Measurements from ENCODE around the gene HMGB1.

The HMGB1 gene

DNA sequence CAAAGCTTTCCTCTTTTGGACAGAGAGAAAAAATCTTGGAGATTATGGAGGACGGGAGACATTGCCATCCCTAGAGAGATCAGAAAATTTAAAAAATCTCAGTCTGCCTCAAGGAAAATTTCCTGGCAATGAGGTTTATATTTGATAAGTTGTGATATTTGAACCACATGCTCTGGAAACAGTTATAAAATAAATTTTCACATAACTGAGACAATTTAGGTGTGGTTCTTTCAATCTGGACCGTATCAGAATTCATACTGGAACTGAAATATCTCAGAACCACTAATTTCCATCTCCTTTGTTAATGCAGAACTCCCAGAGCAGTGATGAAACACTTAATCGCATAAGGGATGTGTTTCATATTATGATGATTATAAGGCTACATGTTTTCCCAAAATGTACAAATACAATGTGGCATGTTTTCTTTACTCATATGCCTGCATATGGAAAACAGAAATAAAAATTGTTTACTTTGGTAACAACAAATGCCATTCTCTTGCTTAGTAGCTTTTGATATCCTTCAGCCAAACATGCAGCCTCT lies 29.8 kb downstream of the HMGB1 start:
- in situ Hi-C loops (cut with MboI; ENCODE audit: low sequenced_read_pairs) = no loop called here

DNA sequence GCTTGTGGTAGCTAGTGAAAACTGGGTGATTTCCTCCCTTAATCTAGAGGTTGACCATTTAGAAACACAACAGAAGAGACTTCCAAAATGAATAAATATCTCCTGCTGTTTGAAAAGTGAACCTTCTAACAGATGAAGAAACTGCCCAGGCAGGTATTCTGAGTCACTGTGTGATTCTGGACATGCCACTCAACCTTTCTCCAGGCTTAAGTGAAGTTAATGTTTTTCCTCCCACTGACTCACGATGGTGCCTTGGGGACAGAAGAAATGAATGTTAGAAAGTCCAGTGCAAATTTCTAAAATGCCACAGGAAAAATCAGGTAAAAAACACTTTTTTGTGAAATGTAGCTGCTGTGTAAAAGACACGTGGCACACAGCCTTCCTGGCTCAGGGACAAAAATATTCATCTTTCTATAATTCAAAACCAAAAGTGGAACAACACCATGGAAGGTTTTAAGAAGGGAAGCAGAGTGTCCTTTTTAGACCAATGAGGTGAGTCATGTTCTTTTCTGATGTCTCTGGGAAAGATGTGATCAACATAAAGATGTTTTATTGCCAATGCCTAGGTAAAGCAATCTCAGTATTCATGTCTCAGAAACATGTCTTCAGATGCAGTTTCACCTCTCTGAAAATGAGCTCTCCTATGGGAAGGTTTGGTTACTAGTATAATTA lies 34.3 kb downstream of the HMGB1 start:
- in situ Hi-C loops (cut with MboI; ENCODE audit: low sequenced_read_pairs) = no loop called here

DNA sequence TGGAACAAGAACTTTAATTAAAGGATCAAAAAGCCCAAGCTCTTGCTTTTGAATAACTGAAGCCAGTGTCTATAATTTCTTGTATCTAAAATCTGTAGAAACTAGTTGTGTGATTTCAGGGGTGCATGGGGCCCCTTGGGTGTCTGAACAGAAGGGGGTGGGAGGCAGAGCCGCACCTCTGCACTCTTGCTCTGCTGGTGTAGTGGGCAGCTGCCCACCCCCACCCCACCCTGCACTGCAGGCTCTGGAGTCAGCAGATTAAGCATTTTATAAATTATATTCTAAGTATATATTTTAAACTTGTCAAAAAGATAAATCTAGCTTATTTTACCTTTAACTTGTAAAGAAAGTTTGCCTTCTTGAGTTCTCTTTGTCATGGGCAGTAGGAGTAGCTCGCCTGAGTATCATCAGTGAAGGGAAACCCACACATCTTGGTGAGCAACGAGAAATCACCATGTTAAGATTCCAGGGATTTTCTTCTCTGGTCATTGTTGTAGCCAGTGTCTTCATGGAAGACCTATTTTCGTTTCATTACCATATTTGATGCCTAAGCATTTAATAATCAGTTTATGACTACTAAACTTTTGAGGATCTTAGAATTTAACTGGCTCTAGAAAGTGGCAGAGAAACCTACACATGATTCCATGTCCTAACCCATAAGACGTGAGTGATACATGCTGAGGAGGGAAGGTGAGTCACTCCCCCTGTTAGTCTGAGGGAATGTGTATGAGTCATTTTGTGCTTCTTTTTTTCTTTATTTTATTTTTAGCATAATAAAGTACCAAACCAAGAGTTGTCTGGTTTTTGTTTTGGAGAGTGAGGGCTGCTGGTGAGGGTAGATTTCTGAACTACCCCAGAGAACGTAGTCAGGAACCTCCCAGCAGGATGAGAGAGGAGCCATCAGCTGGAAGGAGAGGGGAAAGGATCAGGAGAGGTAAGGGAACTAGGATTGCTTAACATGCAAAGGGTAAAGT lies 35.7 kb downstream of the HMGB1 start:
- in situ Hi-C loops (cut with MboI; ENCODE audit: low sequenced_read_pairs) = no loop called here

DNA sequence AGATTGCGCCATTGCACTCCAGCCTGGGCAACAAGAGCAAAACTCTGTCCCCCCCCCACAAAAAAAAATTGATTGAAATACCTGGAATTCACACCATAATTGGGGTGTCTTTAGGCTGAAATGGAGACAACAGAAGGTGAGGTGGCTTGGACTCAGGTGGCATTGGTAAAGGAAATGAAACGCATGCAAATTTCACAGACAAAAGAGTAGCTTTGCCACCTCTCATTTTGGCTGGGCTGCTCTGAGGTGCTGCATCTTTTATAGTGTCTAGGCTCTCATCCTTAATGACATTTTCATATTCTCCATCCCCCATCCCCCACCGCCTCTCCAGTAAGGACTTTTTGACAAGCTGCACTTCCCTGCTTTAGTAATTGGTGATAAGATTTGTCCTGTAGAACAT lies 36.5 kb downstream of the HMGB1 start:
- in situ Hi-C loops (cut with MboI; ENCODE audit: low sequenced_read_pairs) = no loop called here

DNA sequence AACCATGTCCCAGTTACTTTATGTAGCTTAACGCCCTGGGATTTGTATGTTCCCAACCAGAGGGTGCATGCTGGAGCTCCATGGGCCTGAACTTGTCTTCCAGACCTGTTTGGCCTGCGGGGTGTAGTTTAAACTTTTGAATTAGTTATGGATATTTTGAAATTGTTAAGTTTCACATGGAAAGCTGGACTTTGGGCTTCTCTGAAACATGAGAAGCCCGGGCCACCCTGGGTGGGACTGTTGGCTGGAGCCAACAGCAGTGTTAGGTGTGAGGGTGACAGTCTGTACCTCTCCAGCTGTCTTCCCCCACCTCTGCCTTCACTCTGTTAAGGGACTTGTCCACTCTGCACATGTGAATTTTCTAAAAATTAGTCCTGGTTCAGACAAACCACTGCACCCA lies 41.8 kb downstream of the HMGB1 start:
- in situ Hi-C loops (cut with MboI; ENCODE audit: low sequenced_read_pairs) = no loop called here

DNA sequence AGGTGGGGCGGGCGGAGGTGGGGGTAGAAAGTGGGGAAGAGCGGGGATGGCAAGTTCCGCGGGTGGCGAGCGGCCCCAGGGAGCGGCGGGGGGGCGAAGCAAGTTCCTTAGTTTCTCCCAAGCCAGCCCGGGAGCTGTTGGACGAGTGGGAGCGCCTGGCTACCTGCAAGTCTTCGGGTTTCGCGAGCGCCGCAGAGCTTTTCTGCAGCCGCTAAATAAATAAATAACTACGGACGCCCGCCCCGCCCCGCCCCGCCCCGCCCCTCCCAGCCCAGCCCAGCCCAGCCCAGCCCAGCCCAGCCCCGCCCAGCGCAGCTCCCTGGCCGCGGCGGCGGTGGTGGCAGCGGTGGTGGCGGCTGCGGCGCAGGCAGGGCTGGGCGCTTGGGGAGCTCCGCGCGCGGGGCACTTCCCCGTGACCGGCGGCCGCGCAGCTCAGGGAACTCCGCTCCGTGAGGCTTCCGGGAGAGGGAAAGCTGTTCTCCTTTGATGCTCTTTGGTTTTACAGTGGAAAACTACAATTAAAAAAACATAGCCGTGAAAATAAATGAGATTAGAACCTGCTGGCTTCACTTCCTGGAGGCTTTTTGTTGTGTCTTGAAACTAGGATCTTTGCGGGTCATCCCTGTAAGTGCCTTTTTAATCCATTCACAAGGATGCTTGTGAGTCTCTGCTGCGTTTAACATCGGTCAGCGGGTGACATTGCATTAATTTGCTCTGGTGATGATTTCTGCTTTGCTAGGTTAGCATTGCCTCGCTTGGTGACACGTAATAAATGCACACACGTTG lies 43.5 kb downstream of the HMGB1 start, which contains the start of gene UBE2L5:
UBE2L5 (plus strand) TSS at position 440 of the 786 bp plus-strand sequence. CDS start 5,498 bp downstream, outside the sequence.
- in situ Hi-C loops (cut with MboI; ENCODE audit: low sequenced_read_pairs) = no loop called here

DNA sequence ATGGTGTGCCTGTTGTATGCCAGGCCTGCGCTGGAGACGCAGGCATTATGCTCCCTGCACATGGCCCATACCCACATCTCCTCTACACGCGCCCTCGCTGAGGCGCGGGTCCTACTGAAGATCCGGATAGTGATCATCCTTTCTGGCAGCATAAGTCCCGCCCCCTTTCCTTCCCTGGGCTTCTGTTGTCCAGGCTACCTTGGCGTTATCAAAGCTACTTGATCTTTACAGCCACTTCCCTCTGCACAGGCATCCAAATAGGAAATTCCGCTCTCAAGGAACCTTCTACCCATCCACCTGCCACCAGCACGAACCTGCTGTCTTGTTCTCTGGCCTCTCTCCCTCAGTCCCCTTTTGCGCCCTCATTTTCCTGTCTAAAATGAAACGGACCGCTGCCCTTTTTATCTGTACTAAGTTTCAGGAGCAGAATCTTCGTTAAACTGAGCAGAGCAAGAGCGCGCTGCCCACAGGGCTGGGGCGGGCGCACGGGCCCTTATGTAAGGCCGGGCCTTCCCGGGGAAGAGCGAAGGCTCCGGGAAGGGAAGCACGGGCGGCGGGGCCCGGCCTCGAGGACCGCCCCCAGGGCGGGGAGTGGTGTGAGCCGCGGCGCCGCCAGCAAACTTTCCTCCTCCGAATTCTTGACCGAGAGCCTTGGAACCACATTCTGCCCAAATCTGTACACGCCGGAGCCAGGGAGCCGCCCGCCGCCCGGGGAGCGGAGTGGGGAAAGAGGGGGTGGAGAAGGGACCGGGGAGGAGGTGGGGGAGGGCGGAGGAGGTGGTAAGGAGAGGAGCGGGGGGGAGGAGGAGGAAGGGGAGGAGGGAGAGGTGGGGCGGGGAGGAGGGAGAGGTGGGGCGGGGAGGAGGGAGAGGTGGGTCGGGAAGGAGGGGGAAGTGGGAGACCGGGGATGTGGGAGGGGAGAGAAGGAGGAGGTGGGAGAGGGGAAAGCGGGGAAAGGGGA lies 44.4 kb downstream of the HMGB1 start:
- in situ Hi-C loops (cut with MboI; ENCODE audit: low sequenced_read_pairs) = no loop called here

DNA sequence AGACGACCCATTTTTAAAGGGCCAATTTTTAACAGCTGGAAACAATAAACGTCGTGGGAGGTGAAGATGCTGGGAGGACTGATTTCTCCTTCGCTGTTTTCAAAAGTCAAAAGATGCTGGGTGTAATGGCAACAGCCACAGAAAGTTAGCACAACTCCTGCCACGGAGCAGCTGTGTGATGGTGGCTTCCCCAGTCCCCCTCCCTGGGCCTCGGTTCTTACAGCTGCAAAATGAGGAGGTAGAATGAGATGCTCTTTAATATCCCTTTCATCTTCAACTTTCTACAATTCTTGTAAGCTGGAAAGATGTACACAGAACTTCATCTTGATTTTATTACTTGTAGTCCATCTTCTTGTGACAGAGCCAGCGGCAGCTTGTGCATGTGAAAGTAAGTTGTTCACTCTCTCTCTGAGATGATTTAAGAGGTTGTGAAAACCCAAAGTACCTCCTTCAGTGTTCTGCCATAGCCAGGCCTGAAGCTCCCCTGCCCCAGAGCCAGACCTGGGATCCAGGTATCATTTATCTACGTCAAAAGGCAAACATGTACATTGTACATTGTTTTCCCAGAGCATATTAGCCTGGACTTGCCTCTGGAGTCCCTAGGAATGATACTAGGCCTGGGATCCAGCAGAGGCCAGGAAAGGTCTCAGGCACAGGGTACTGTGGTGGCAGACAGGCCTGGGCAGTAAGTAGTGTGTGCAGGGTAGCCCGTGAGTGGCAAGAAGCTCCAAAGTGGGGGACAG lies 46.8 kb downstream of the HMGB1 start:
- in situ Hi-C loops (cut with MboI; ENCODE audit: low sequenced_read_pairs) = no loop called here

DNA sequence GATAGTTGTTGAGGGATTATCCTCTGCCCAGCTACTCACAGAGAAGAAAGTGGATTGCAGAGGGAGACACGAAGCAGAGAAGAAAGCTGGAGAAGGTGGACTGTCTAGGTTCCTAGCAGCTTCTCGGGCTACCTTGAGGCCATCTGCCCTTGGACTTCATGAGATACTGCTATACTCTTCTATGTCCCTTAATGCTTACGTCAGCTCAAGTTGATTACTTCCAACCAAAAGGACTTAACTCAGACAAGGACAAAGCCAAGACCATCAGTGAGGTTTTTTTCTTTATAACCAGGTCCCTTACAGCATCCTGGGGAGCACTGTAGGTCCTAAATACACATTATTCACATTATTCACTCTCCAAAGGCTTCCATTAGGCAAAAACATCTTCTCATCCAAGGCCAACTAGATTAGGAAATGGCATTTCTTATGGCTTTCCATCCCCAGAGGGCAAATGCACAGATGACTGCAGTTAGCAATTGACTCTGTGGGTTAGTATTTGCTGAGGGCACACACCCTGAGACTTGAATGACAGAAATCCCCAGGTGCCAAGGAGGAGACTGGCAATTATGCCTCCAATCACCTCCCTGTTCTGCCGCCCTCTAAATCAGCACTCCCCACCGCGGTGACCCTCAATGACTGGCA lies 47.5 kb downstream of the HMGB1 start:
- in situ Hi-C loops (cut with MboI; ENCODE audit: low sequenced_read_pairs) = no loop called here

DNA sequence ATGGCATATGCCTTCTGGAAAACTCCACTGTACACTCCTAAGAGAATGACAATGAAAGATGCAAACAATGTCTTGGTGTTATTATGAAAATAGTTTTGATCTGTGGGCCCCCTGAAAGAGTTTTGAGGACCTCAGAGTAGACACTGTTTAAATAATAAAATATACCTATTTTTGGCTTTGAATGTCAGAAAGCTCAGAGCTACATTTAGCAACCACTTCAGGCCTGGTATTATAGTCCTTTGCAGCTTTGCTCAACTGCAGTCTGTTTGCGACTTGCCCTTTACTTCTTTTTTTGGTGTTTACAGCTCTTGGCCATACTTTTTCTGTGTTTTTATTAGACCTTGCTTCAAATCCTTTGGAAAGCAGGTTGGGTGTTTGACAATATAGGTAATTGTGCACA lies 49.3 kb downstream of the HMGB1 start:
- in situ Hi-C loops (cut with MboI; ENCODE audit: low sequenced_read_pairs) = no loop called here

DNA sequence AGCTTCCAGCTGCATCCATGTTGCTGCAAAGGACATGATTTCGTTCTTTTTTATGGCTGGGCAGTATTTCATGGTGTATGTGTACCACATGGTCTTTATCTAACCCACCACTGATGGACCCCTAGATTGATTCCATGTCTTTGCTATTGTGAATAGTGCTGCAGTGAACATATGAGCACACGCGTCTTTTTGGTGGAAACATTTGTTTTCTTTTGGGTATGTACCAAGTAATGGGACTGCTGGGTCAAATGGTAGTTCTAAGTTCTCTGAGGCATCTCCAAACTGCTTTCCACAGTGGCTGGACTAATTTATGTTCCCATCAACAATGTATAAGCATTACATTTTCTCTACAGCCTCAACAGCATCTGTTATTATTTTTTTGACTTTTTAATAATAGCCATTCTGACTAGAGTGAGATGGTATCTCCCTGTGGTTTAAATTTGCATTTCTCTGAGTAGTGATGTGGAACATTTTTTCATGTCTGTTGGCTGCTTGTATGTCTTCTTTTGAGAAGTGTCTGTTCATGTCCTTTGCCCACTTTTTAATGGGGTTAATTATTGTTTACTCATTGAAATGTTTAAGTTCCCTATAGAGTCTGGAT lies 50.2 kb downstream of the HMGB1 start:
- in situ Hi-C loops (cut with MboI; ENCODE audit: low sequenced_read_pairs) = no loop called here

DNA sequence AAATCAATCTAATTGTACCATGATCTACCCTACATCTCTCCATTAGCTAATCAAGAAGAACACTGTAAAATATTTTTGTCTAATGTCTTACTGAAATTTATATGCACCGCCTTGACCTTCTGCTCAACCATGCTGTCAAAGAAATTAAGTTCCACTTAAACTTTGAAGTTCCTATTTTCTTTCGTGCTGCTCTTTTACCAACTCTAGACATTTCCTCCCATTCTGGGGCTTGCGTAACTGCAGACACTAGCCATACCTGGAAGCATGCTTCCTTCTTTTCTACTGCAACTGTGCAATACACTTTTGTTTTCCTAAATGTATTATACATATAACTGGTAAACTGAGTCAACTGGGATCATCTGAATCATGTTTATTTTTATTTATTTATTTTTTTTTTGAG lies 51.9 kb downstream of the HMGB1 start:
- in situ Hi-C loops (cut with MboI; ENCODE audit: low sequenced_read_pairs) = no loop called here

DNA sequence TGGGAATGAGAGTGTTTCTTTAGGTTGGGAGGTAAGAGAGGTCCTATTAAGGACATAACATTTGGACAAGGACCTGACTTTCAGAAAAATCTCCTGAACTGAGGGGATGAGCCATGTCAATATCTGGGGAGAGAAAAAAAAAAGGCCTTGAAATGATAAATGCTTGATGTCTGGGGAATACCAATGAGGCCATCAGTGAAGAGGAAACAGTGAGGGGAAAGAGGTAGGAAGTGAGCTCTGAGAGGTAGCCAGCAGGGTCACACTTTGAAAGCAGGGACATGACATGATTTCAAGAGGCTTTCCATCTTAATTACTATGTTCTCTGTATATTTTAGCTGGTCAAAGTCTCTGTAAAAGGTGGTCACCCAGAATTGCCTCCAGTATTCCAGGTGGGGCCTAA lies 53.4 kb downstream of the HMGB1 start:
- in situ Hi-C loops (cut with MboI; ENCODE audit: low sequenced_read_pairs) = no loop called here

DNA sequence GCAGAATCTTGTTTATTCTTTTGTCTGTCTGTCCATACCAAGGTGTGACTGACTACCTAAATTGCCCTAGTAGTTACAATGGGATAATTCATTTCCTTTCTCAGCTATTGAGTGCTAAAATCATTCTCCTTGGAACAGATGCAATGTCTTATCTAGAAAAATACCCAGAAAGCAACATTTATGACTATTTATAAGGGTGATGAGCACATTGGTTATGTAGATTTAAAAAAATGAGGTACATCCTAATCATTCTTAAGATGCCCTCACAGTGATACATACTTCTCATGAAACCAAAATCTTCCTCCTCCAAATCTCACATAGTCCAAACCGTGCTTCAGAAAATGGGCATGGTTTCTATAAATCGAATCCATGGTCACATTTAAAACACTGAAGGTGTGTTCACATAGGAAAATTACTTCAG lies 55.0 kb downstream of the HMGB1 start:
- in situ Hi-C loops (cut with MboI; ENCODE audit: low sequenced_read_pairs) = no loop called here

DNA sequence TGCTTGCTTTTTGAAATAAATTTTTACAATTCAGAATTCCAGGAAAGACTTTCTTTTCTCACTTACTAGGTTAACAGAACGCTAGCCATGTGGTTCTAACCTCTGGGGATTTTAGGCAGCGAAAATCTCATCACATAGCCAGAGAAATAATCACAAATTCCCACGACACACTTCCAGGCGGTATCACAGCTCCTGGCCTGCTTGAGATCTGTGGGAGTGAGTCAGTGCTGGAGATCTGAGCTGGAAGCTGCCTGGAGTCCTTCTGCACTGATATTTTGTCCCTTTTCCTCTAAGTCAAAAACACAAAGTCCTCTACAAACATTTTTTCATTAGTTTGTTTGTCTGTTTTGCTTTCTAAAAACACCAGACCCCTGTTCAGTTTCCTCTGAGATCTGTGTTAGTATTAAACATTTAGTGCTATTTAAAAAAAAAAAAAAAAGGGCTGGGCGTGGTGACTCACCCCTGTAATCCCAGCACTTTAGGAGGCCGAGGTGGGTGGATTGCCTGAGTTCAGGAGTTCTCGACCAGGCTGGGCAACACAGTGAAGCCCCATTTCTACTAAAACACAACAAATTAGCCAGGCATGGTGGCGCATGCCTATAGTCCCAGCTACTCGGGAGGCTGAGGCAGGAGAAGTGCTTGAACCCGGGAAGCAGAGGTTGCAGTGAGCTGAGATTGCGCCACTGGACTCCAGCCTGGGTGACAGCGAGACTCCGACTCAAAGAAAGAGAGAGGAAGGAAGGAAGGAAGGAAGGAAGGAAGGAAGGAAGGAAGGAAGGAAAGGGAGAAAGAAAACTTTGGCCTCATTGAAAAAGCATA lies 55.6 kb downstream of the HMGB1 start:
- in situ Hi-C loops (cut with MboI; ENCODE audit: low sequenced_read_pairs) = no loop called here

DNA sequence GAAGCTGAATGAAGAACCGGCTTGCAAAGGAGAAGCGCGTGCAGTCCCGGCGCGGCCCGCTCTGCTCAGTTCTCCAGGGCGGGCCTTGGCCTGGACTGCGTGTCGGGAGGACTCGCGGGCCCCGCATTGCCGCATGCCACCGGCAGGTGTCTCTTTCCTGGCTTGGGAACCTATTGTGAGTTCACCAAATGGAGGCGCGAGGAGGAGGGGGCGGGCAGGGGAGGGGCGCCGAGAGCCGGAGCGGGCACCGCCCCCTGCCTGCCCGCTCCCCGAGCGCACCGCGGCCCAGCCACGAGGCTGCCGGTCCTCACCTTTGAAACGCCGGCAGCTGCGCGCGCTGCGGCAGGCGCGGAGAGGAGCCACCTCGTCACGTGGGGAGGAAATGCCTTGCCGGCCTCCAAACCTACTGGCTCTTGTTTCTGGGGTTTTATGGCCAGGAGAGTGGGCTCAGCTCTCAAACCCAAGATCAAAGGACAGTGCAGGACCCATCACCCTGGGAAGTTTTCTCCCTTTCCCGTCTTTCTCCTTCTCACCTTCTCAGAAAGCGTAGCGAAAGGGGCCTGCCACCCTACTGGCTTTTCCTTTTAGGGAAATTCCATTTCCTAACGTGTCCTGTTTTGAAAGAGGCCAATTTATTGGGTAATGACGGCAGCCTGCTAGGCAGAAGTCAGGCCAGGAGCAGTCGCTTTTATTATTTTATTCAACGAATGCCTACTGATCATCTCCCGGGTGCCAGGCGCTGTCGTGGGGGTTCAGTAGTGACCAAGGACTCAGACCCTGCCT lies 57.2 kb downstream of the HMGB1 start:
- in situ Hi-C loops (cut with MboI; ENCODE audit: low sequenced_read_pairs) = no loop called here

Data from hTERT RPE-1 (cell line).